HEK293 (cell line): ENCODE measurements around the gene PPARGC1A.

ENCODE experiments used
- CTCF ChIA-PET: fragments of 350-600 bp; formaldehyde crosslinking; extraction: SDS; loops from one replicate; lab custom pipeline; 2021; ENCODE audit warnings: antibody characterized with exemption; lab: Yijun Ruan, JAX
- POLR2A ChIA-PET: fragments of 300-600 bp; formaldehyde crosslinking; extraction: SDS; loops from one replicate; lab custom pipeline; 2020; ENCODE audit warnings: antibody characterized with exemption, inconsistent platforms; lab: Yijun Ruan, JAX
- H3K27ac ChIP-seq: fragments of 200-500 bp; sonication (Bioruptor generic); 2 replicates; pipeline ENCODE4 v1.5.1; 2014; ENCODE audit warnings: low read depth, low read length, control low read depth, inconsistent platforms; ENCODE audit errors: extremely low read depth
- H3K36me3 ChIP-seq, 2 experiments: fragments of 200-500 bp in 1 of 2; sonication (Bioruptor generic) in 1 of 2; 1 replicate in 1 of 2; 2 replicates in 1 of 2; pipeline ENCODE4 v1.5.1; 2014 to 2017; ENCODE audit warnings: inconsistent platforms in 2 of 2, low read length in 2 of 2; ENCODE audit not compliant: control insufficient read depth in 2 of 2, insufficient read depth in 1 of 2
- H3K4me1 ChIP-seq: fragments of 200-500 bp; sonication (Bioruptor generic); 2 replicates; pipeline ENCODE4 v1.5.1; 2014; ENCODE audit warnings: mild to moderate bottlenecking, low read length, inconsistent platforms; ENCODE audit not compliant: control insufficient read depth, insufficient read depth
- H3K4me3 ChIP-seq: 2 replicates; pipeline ENCODE4 v1.5.1; 2011; ENCODE audit warnings: low read depth, mild to moderate bottlenecking, control low read depth, low read length, moderate library complexity
- H3K9me3 ChIP-seq: fragments of 200-500 bp; sonication (Bioruptor generic); 2 replicates; pipeline ENCODE4 v1.5.1; 2014; ENCODE audit warnings: low read depth, low read length, inconsistent platforms; ENCODE audit not compliant: control insufficient read depth, insufficient read depth
- ATF2 ChIP-seq: fragments of 450-650 bp; formaldehyde crosslinking; IDR thresholded peaks from 2 replicates; pipeline ENCODE4 v1.5.1; 2016; ENCODE audit warnings: missing biosample characterization, missing genetic modification characterization, low read depth
- BCL6B ChIP-seq: fragments of 450-650 bp; formaldehyde crosslinking; IDR thresholded peaks from 2 replicates; pipeline ENCODE4 v1.5.1; 2017; ENCODE audit warnings: missing biosample characterization, missing genetic modification characterization
- KLF17 ChIP-seq: fragments of 450-650 bp; formaldehyde crosslinking; IDR thresholded peaks from 2 replicates; pipeline ENCODE4 v1.5.1; 2016; ENCODE audit warnings: missing biosample characterization, missing genetic modification characterization
- KLF8 ChIP-seq: fragments of 450-650 bp; formaldehyde crosslinking; IDR thresholded peaks from 2 replicates; pipeline ENCODE4 v1.5.1; 2016; ENCODE audit warnings: missing biosample characterization, missing genetic modification characterization
- MZF1 ChIP-seq: fragments of 450-650 bp; formaldehyde crosslinking; IDR thresholded peaks from 2 replicates; pipeline ENCODE4 v1.5.1; 2017; ENCODE audit warnings: missing biosample characterization, missing genetic modification characterization, borderline replicate concordance
- PRDM1 ChIP-seq: fragments of 450-650 bp; formaldehyde crosslinking; IDR thresholded peaks from 2 replicates; pipeline ENCODE4; 2016; ENCODE audit warnings: missing biosample characterization, missing genetic modification characterization
- SCRT1 ChIP-seq: fragments of 450-650 bp; formaldehyde crosslinking; IDR thresholded peaks from 2 replicates; pipeline ENCODE4 v1.5.1; 2016; ENCODE audit warnings: missing biosample characterization, missing genetic modification characterization, borderline replicate concordance
- ZBTB6 ChIP-seq: fragments of 450-650 bp; formaldehyde crosslinking; IDR thresholded peaks from 2 replicates; pipeline ENCODE4 v1.5.1; 2017; ENCODE audit warnings: missing biosample characterization, missing genetic modification characterization
- ZFP37 ChIP-seq: fragments of 450-650 bp; formaldehyde crosslinking; IDR thresholded peaks from 2 replicates; pipeline ENCODE4 v1.5.1; 2016; ENCODE audit warnings: missing biosample characterization, missing genetic modification characterization
- ZFP41 ChIP-seq: fragments of 450-650 bp; formaldehyde crosslinking; IDR thresholded peaks from 2 replicates; pipeline ENCODE4 v1.5.1; 2016; ENCODE audit warnings: missing biosample characterization, missing genetic modification characterization, borderline replicate concordance
- ZIC2 ChIP-seq: fragments of 450-650 bp; formaldehyde crosslinking; IDR thresholded peaks from 2 replicates; pipeline ENCODE4 v1.5.1; 2016; ENCODE audit warnings: missing biosample characterization, missing genetic modification characterization
- ZNF121 ChIP-seq: fragments of 450-650 bp; formaldehyde crosslinking; IDR thresholded peaks from 2 replicates; pipeline ENCODE4 v1.5.1; 2016; ENCODE audit warnings: missing biosample characterization, missing genetic modification characterization
- ZNF174 ChIP-seq: fragments of 450-650 bp; formaldehyde crosslinking; IDR thresholded peaks from 2 replicates; pipeline ENCODE4 v1.5.0; 2017; ENCODE audit warnings: missing biosample characterization, mild to moderate bottlenecking, missing genetic modification characterization
- ZNF214 ChIP-seq: fragments of 450-650 bp; formaldehyde crosslinking; IDR thresholded peaks from 2 replicates; pipeline ENCODE4 v1.5.1; 2017; ENCODE audit warnings: missing biosample characterization, mild to moderate bottlenecking, missing genetic modification characterization, borderline replicate concordance
- ZNF223 ChIP-seq: fragments of 450-650 bp; formaldehyde crosslinking; IDR thresholded peaks from 2 replicates; pipeline ENCODE4 v1.5.1; 2016; ENCODE audit warnings: missing biosample characterization, missing genetic modification characterization
- ZNF302 ChIP-seq: fragments of 450-650 bp; formaldehyde crosslinking; IDR thresholded peaks from 2 replicates; pipeline ENCODE4 v1.5.1; 2016; ENCODE audit warnings: missing biosample characterization, missing genetic modification characterization, low read depth
- ZNF404 ChIP-seq: fragments of 450-650 bp; formaldehyde crosslinking; IDR thresholded peaks from 2 replicates; pipeline ENCODE4 v1.5.1; 2017; ENCODE audit warnings: missing biosample characterization, missing genetic modification characterization
- ZNF510 ChIP-seq: fragments of 450-650 bp; formaldehyde crosslinking; IDR thresholded peaks from 2 replicates; pipeline ENCODE4 v1.5.1; 2018; ENCODE audit warnings: mild to moderate bottlenecking, missing genetic modification characterization, missing biosample characterization; ENCODE audit not compliant: insufficient replicate concordance
- ZNF513 ChIP-seq: fragments of 450-650 bp; IDR thresholded peaks from 2 replicates; pipeline ENCODE4 v1.5.1; 2018; ENCODE audit warnings: missing biosample characterization, missing genetic modification characterization
- ZNF514 ChIP-seq: fragments of 450-650 bp; formaldehyde crosslinking; IDR thresholded peaks from 2 replicates; pipeline ENCODE4 v1.5.1; 2016; ENCODE audit warnings: missing biosample characterization, missing genetic modification characterization
- ZNF585B ChIP-seq: fragments of 450-650 bp; formaldehyde crosslinking; IDR thresholded peaks from 2 replicates; pipeline ENCODE4 v1.5.1; 2016; ENCODE audit warnings: missing biosample characterization, missing genetic modification characterization
- ZNF623 ChIP-seq: fragments of 450-650 bp; formaldehyde crosslinking; IDR thresholded peaks from 2 replicates; pipeline ENCODE4 v1.5.1; 2016; ENCODE audit warnings: missing biosample characterization, missing genetic modification characterization
- ZNF629 ChIP-seq: fragments of 450-650 bp; formaldehyde crosslinking; IDR thresholded peaks from 2 replicates; pipeline ENCODE4 v1.5.1; 2017; ENCODE audit warnings: missing biosample characterization, missing genetic modification characterization
- ZNF747 ChIP-seq: fragments of 450-650 bp; formaldehyde crosslinking; IDR thresholded peaks from 2 replicates; pipeline ENCODE4 v1.5.1; 2016; ENCODE audit warnings: missing biosample characterization, missing genetic modification characterization
- ZNF76 ChIP-seq: fragments of 450-650 bp; formaldehyde crosslinking; IDR thresholded peaks from 2 replicates; pipeline ENCODE4; 2016; ENCODE audit warnings: low read depth, missing biosample characterization, missing genetic modification characterization, borderline replicate concordance
- ZSCAN16 ChIP-seq: fragments of 450-650 bp; formaldehyde crosslinking; IDR thresholded peaks from 2 replicates; pipeline ENCODE4 v1.5.1; 2016; ENCODE audit warnings: missing biosample characterization, missing genetic modification characterization
- ZXDB ChIP-seq: fragments of 450-650 bp; formaldehyde crosslinking; IDR thresholded peaks from 2 replicates; pipeline ENCODE4 v1.5.1; 2016; ENCODE audit warnings: missing biosample characterization, missing genetic modification characterization

The PPARGC1A gene

GRCh38 chr4:23762551-23762950 lies 127.3 kb downstream of the PPARGC1A start (continued):
- TF ChIP-seq ZFP37 (tag by site-specific recombination) (no peak), ZNF510 (tag by site-specific recombination) (no peak)

GRCh38 chr4:23759066-23759465 lies 130.8 kb downstream of the PPARGC1A start:
- H3K27ac ChIP-seq, result no peak overlapping the region
- no peak for TF ChIP-seq ZNF585B (tag by site-specific recombination)
- TF ChIP-seq MZF1 (tag by site-specific recombination), result no peak
- no peak for TF ChIP-seq ZNF629 (tag by site-specific recombination)
- no peak for TF ChIP-seq ZNF214 (tag by site-specific recombination)
- TF ChIP-seq ZNF302, result no peak
- no peak for TF ChIP-seq KLF8 (tag by site-specific recombination)
- TF ChIP-seq ZFP41 (tag by site-specific recombination), result no peak
- TF ChIP-seq ZNF174, result no peak
- no peak for TF ChIP-seq ZNF514 (tag by site-specific recombination)
- no peak for TF ChIP-seq ZNF747 (tag by site-specific recombination)
- CTCF ChIA-PET, result no interaction called here
- H3K4me3 ChIP-seq, result no peak overlapping the region
- no peaks in the 10 kb centered on the region for H3K9me3 ChIP-seq
- no peaks in the 10 kb centered on the region for H3K4me1 ChIP-seq
- no peaks in the 10 kb centered on the region for H3K36me3 ChIP-seq
- POLR2A ChIA-PET, result no interaction called here

- no peaks in the 10 kb centered on the region for H3K36me3 ChIP-seq
- no peaks in the 10 kb centered on the region for H3K9me3 ChIP-seq
- ChIA-PET POLR2A (no interaction called here), CTCF (no interaction called here)
- no peaks in the 10 kb centered on the region for H3K4me1 ChIP-seq
- no peak for TF ChIP-seq ZBTB6 (tag by site-specific recombination)
- TF ChIP-seq PRDM1, result no peak
- no peak for TF ChIP-seq ZNF513 (tag by site-specific recombination)
- TF ChIP-seq ZNF121, result no peak
- no peak for TF ChIP-seq ZSCAN16 (tag by site-specific recombination)
- no peak for TF ChIP-seq ZNF404 (tag by site-specific recombination)
- TF ChIP-seq ATF2 (tag by site-specific recombination), result no peak
- H3K27ac ChIP-seq, result no peak overlapping the region
- H3K4me3 ChIP-seq, result no peak overlapping the region
Measured at GRCh38 chr4:23754688-23755087, 135.2 kb downstream of the PPARGC1A start.

- Histone ChIP-seq H3K4me1 (no peaks in the 10 kb centered on the region), H3K4me3 (no peak overlapping the region), H3K27ac (no peak overlapping the region), H3K36me3 (no peaks in the 10 kb centered on the region), H3K9me3 (no peaks in the 10 kb centered on the region)
- CTCF ChIA-PET, result no interaction called here
- POLR2A ChIA-PET, result no interaction called here
- no peak for TF ChIP-seq KLF17
- TF ChIP-seq ZNF76 (tag by site-specific recombination), result no peak
- TF ChIP-seq ZIC2 (tag by site-specific recombination), result no peak
- TF ChIP-seq ZNF623 (tag by site-specific recombination), result no peak
- no peak for TF ChIP-seq ZNF223 (tag by site-specific recombination)
- TF ChIP-seq ZXDB, result no peak
- no peak for TF ChIP-seq SCRT1 (tag by site-specific recombination)
- TF ChIP-seq BCL6B (tag by site-specific recombination), result no peak
Measured at GRCh38 chr4:23750125-23750524, 139.7 kb downstream of the PPARGC1A start.
